HG02571 (cell line): ENCODE data around the gene MFSD2B.

ENCODE experiments used
- ATAC-seq: cut with Tn5 transposase; IDR thresholded peaks from one replicate; pipeline ENCODE4 v1.9.1; 2021; ENCODE audit warnings: mild to moderate bottlenecking, moderate library complexity; ENCODE audit not compliant: unreplicated experiment

The MFSD2B gene

DNA sequence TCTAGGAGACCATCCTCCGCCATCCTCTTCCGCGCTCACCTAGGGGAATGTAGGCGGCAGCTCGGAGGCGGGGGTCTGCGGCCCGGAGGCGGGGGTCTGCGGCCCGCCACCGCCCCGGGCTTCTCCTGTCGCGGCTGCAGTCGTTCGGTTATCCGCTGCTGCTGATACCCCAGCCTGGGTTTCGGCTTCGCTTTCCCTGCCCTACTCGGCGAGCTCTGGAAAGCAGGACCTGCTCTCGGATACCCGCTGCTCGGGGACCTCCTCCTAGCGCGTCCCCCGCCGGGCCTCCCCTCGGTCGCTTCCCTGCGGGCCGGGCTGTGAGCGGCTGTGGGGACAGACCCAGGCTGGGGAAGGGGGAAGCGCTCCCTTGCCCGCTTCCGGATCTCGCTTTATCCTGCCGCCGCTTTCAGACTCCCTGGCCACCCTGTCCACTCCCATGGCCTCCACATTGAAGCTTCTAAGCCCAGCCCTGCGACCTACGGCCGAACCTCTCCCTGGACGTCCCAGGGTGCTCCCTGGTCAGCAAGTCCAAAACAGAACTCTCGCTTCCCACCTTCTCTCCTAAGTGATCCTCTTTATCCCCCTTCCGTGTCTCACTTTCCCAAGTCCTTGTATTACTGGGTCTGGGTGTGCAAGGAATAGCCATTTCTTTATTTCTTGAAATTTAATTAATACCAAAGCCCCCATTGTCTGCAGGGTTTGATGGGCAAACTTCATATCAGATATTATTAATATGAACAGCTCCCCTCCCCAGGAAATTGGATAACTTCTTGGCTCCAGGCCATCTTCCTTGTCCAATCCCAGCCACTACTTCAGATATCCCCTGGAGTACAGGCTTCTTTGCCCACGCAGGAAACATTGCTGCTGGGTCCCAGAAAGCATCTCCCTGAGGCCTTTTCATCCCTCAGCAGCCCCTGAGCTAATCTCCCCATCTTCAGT is 40.4 kb downstream of the MFSD2B start:
- ATAC-seq = no peak

DNA sequence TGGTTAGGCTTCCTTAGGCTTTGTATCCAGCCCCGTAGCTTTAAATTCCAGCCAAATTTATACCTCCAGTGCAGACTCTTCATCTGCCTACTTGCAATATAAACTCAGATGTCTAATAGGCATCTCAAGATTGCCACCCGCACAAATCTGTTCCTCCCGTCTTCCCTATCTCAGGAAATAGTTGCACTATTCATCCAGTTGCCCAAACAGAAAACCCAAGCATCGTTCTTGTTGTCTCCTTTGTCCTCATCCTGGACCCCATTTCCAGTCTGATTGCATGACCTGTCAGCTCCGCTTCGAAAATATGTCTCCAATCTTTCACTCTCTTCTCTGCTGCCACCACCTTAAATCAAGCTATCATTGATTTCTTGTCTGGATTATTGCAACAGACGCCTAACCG is 41.9 kb downstream of the MFSD2B start:
- no peak for ATAC-seq

DNA sequence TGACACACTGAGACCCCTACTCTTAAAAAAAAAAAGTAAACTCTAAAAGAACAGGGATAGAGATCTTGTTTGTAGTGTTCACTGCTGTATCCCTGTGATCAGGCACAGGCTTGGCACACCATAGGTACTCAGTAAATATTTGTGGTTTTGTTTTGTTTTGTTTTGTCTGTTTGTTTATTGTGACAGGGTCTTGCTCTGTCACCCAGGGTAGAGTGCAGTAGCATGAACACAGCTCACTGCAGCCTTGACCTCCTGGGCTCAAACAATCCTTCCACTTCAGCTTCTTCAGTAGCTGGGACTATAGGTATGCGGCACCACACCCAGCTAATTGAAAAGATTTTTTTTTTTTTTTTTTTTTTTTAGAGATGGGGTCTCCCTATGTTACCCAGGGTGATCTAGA is 43.1 kb downstream of the MFSD2B start:
- ATAC-seq = no peak

DNA sequence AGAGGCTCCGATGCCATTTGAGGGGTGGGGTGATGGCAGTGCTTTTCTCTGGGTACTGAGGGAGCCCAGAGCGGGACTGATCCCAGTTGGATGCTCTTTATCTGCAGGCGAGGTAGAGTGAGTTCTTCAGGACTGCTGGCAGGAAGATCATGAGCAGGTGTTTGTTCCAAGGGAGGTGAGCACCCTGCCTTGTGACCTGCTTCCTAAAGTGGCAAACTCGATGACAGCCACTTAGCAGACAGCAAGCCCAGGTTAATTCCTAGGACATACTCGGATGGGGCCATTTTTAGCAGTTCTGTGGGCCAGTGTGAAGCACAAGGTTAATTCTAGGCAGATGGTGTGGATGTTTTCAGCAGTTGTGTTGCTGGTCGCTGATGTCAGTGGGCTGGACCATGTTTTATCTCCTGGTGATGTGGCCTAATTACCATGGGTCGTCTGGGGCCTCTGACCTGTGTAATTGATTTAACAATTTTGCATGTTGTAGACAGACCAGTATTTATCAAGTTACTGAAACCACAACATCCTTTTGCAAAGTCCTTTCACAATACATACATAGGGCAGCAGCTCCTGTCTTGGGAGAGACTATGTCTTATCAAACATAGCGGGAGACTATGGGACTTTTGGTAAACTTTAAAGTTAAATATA is 44.6 kb downstream of the MFSD2B start:
- ATAC-seq = no peak

DNA sequence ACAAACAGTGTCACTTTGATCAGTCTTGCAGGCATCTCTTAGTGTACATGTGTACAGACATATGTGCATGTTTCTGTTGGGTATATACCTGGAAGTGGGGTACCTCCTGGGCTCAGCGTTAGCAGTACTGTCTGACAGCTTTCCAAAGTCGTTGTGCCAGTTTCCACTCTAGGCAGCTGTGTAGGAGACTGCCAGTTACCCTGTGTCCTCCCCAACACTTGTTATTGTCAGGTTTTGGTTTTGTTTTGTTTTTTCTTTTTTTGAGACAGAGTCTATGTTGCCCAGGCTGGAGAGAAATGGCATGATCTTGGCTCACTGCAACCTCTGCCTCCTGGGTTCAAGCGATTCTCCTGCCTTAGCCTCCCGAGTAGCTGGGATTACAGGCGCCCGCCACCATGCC is 45.9 kb downstream of the MFSD2B start:
- ATAC-seq = no peak

DNA sequence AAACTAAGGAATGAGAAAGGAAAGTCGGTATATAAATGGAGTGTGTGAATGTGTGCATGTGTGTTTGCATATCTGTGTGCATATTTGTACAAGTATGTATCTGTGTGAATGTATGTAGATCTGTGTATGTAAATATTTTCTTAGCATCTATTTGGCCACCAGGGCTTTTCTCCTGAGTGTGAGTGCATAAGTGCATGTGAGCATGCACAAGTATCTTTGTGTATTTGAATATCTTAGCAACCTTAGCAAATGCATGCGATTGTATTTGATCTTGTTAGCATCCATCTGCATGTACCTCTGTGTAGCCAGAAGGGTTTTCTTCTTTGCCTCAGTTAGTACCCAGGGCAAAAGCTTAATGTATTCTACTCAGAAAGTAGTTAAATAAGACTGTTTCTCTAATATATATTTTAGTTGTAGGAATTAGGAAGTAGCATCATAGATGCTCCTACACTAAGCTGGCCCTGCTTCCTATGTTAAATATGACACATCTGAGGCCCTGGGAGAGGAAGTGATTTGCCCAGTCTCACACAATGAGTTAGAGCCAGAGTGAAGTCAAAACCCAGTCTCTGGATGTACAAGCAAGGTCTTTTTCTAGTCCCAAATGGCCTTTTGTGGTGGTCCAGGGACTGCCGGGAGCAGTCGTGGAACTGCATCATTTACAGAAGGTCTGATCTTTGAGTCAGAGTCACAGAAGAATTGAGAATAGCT is 48.8 kb downstream of the MFSD2B start:
- no peak for ATAC-seq

DNA sequence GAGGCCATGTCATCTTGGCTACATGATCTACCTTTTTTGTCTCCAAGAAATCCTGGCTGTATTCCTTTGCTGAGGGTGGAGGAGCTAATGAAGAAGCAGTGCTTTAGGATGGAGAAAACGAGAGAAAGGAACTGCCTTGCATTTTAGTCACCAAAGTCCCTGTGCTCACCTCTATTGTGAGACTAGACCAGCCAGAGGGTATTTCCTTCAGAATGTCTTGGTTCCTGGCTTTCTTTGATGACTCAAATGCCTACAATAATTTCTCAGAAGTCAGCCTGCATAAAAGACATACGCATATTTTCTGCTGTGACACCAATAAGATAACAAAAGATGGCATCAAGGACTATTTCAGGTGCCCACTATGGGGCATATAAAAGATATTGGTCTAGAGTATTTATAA is 55.5 kb downstream of the MFSD2B start:
- ATAC-seq = no peak

DNA sequence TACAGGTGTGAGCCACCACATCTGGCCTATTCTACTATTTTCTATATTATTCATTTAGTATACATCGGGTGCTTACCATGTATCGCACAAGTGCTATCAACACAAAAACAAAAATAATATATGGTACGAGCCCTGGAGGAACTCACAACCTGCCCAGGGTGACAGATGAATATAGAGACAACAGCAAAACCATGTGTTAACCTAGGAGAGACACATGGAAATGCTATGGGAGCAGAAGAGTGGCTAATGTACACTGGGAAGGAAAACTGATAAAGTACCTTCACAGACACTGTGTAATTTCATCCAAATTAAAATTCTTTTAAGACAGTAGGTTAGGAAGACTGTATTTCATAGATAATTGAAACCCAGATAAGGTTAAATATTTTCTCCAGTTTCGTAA is 62.4 kb downstream of the MFSD2B start:
- no peak for ATAC-seq

DNA sequence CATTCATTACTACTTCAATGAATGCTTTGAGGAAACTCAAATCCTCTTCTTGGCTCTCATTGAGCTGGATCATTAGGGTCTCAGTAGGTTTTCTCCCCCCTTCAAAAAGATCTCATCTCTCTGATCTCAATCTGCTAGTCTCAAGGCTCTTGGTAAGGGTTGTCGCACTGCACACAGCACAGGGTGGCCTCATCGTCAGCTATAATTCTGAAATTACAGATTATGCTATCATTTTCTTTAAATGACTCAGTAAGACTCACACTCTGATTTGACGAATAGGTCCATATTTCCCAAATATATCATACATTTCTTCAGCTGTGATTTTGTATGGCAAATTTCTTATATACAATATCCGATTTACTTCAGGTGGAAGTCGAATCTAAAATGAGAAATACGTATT is 63.9 kb downstream of the MFSD2B start:
- ATAC-seq = no peak

DNA sequence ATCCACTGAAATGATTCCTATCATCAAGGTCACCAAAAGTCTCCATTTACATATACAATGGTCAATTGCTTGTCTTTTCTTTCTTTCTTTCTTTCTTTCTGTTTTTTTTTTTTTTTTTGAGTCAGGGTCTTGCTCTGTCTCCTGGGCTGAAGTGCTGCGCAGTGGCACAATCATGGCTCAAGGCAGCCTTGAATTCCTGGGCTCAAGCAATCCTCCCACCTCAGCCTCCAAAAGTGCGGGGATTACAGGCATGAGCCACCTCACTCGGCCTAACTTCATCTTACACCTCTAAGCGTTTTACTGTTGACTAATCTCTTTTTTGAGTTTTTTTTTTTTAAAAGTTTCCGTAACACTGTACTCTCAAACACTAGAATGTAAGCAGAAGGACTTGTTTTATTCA is 65.4 kb downstream of the MFSD2B start:
- no peak for ATAC-seq
